ENCODE measurements around the gene FCRL6.

Gene FCRL6

DNA sequence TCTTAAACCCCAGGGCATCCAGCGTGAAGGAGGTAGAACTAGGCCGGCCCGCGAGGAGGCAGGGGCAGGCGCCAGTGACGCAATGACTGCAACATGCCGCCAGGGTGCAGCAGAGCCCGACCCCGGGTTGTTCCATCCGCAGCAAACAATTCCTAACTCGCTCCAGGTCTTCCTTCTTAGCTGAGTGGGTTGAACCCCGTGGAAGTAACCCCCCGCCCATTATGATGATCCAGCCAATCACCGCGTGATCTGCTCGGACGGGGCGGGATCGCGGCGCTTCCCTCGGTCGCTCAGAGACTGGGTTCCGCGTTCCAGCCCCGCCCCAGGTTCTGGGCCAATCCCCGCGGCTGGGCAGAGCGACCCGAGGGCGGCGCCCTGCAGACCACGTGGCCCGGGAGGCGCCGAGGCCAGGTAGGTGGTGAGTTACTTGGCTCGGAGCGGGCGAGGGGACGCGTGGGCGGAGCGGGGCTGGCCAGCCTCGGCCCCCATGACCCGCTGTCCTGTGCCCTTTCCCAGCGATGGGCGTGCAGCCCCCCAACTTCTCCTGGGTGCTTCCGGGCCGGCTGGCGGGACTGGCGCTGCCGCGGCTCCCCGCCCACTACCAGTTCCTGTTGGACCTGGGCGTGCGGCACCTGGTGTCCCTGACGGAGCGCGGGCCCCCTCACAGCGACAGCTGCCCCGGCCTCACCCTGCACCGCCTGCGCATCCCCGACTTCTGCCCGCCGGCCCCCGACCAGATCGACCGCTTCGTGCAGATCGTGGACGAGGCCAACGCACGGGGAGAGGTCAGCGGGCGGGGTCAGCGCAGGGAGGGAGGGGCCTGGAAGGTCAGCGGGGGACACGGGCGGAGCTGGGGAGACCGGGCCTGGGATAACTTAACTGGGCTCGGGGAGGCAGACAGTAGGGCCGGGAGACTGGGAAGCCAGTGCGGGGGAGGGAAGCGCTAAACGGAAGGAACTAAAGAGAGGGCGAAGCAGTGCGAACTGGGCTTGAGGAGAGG is 21.3 kb upstream of the FCRL6 start, which contains the start of gene DUSP23:
TSS of gene DUSP23 (plus strand) at position 380 of the 1,000 bp plus-strand sequence. CDS start at position 519, 139 bp downstream.
- Histone ChIP-seq H3K27me3 (no peaks in the 10 kb centered on the region), H3K4me1 (peaks cover 4% of the 10 kb centered on the region), H3K9me3 (no peaks in the 10 kb centered on the region), H3K36me3 (no peaks in the 10 kb centered on the region), H3K4me3 (ENCODE audit: low read depth, low read length) (no peak within 1 kb of the TSS)
- TF ChIP-seq, protein P1, sequence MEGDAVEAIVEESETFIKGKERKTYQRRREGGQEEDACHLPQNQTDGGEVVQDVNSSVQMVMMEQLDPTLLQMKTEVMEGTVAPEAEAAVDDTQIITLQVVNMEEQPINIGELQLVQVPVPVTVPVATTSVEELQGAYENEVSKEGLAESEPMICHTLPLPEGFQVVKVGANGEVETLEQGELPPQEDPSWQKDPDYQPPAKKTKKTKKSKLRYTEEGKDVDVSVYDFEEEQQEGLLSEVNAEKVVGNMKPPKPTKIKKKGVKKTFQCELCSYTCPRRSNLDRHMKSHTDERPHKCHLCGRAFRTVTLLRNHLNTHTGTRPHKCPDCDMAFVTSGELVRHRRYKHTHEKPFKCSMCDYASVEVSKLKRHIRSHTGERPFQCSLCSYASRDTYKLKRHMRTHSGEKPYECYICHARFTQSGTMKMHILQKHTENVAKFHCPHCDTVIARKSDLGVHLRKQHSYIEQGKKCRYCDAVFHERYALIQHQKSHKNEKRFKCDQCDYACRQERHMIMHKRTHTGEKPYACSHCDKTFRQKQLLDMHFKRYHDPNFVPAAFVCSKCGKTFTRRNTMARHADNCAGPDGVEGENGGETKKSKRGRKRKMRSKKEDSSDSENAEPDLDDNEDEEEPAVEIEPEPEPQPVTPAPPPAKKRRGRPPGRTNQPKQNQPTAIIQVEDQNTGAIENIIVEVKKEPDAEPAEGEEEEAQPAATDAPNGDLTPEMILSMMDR (IDR thresholded peaks at IDR 0.05; ENCODE audit: low read depth, low read length) = no peak
- no peak for DNase-seq

DNA sequence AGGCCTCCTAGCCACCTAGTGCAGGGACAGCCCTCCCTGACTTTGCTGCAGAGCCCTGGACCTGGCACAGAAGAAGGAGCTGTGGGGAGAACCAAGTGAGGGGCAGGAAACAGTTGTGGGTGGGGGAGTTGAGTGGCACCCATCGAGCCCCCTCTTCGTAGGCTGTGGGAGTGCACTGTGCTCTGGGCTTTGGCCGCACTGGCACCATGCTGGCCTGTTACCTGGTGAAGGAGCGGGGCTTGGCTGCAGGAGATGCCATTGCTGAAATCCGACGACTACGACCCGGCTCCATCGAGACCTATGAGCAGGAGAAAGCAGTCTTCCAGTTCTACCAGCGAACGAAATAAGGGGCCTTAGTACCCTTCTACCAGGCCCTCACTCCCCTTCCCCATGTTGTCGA is 20.2 kb upstream of the FCRL6 start:
- DNase-seq = no peak
- H3K4me3 ChIP-seq (ENCODE audit: low read depth, low read length) = no peak overlapping the region

DNA sequence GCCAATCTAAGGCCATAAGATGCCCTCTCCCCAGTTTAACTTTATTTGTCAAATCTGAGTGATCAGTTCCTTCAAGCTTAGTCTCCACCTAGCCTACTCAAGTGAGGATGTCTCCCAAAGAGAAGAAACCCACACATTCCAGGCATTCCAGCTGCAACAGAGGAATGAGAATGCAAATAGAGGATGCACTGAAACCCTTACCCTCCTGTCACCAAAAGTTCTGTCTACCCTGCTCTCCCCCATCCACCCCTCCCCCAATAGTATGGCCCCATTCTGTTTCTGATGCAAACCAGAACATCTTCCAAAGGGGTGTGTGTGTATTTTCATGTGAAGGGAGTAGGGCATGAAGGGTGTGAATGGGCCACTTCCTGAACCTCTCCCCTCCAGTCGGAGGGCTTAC is 18.4 kb upstream of the FCRL6 start:
- Histone ChIP-seq H3K9me3 (no peaks in the 10 kb centered on the region), H3K27me3 (no peaks in the 10 kb centered on the region), H3K4me3 (ENCODE audit: low read depth, low read length) (no peak overlapping the region), H3K4me1 (peaks cover 23% of the 10 kb centered on the region), H3K36me3 (no peaks in the 10 kb centered on the region)
- TF ChIP-seq, protein P1 (IDR thresholded peaks at IDR 0.05; ENCODE audit: low read depth, low read length) = no peak
- DNase-seq = no peak

More for the DNA sequence above, 20.2 kb upstream of the FCRL6 start:
- H3K27me3 ChIP-seq = no peaks in the 10 kb centered on the region
- H3K4me1 ChIP-seq = peaks cover 15% of the 10 kb centered on the region
- no peaks in the 10 kb centered on the region for H3K36me3 ChIP-seq
- TF ChIP-seq, protein P1 (IDR thresholded peaks at IDR 0.05; ENCODE audit: low read depth, low read length) = no peak
- H3K9me3 ChIP-seq = no peaks in the 10 kb centered on the region

DNA sequence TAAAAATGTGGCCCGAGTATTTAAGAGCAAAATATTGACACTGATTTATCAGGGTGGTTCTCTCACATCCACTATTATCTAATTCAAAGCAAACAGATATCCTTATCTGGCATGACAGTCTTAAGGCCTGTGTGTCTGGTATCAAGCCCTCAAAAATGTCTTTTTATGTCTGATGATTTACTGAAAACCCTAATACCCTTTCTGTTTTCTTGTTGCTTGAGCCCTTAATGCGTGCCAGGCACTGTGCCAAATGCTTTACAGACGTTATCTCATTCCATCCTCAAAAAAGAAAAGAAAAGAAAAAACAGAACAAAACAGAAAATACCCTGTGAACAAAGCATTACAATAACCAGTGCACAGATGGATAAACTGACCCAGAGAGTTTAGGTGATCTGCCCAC is 15.7 kb upstream of the FCRL6 start:
- Histone ChIP-seq H3K4me3 (ENCODE audit: low read depth, low read length) (peak overlapping the region; percentile 10; the same call in 1 of the 2 replicates), H3K36me3 (no peaks in the 10 kb centered on the region), H3K27me3 (no peaks in the 10 kb centered on the region), H3K4me1 (peaks cover 23% of the 10 kb centered on the region), H3K9me3 (no peaks in the 10 kb centered on the region)
- TF ChIP-seq, protein P1 (IDR thresholded peaks at IDR 0.05; ENCODE audit: low read depth, low read length) = no peak
- DNase-seq = peak; percentile 53

DNA sequence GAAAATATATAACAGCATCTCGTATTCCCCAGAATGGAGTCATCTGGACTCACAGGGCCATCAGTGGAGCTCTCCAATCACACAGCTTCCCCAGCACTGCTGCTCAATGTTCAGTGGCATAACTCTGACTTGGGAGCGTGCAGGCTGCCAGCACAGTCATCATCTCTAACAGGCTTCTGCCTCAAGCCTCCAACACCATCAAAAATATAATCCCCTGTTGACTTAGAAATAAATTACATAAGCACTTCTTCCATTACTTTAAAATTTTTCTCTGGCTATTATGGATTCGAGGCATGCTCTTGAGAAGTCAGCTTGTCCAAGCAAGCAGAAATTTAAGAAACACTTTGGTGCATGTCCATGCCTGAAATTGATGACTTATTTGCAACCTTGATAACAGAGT is 15.2 kb upstream of the FCRL6 start:
- Histone ChIP-seq H3K9me3 (no peaks in the 10 kb centered on the region), H3K36me3 (no peaks in the 10 kb centered on the region), H3K27me3 (no peaks in the 10 kb centered on the region), H3K4me3 (ENCODE audit: low read depth, low read length) (no peak overlapping the region), H3K4me1 (peaks cover 23% of the 10 kb centered on the region)
- DNase-seq = peak; percentile 41
- TF ChIP-seq, protein P1 (IDR thresholded peaks at IDR 0.05; ENCODE audit: low read depth, low read length) = no peak
